Thyroid gland (tissue), 4 donors: ENCODE results near the gene IL37.

Experiments used
- POLR2A ChIP-seq, 2 donors: fragments of 450-650 bp; IDR thresholded peaks; one replicate each; pipeline ENCODE4 v1.6.1; 2017; ENCODE audit warnings: antibody characterized with exemption in 2 of 2, mild to moderate bottlenecking in 2 of 2, moderate library complexity in 1 of 2
- TF ChIP-seq, protein P1 (sequence below), 6 experiments: fragments of 200-600 bp in 3 of 6; fragments of 450-650 bp in 3 of 6; sonication (generic) in 3 of 6; IDR thresholded peaks; one replicate each; pipeline ENCODE4 v1.5.1; 2016 to 2019; ENCODE audit warnings: antibody characterized with exemption in 6 of 6, mild to moderate bottlenecking in 2 of 6, inconsistent platforms in 1 of 6, moderate library complexity in 1 of 6

DNA sequence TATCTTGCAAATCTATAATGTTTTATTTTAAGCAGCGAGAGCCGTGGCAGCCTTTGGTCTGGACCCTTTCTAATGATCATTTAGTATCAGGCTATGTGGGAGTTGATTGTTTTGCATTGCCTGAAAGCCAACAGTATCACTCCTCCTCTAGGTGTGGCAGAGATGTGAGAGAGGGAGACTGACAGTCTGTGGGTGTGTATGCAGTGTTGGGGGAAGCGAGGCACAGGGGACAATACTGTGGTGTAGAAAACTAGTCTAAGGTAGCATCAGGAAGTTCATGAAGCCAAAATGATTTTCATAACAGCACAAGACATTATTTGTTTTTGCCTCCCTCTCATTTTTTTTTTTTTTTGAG, 13.4 kb upstream of the IL37 start:
- TF ChIP-seq, protein P1, sequence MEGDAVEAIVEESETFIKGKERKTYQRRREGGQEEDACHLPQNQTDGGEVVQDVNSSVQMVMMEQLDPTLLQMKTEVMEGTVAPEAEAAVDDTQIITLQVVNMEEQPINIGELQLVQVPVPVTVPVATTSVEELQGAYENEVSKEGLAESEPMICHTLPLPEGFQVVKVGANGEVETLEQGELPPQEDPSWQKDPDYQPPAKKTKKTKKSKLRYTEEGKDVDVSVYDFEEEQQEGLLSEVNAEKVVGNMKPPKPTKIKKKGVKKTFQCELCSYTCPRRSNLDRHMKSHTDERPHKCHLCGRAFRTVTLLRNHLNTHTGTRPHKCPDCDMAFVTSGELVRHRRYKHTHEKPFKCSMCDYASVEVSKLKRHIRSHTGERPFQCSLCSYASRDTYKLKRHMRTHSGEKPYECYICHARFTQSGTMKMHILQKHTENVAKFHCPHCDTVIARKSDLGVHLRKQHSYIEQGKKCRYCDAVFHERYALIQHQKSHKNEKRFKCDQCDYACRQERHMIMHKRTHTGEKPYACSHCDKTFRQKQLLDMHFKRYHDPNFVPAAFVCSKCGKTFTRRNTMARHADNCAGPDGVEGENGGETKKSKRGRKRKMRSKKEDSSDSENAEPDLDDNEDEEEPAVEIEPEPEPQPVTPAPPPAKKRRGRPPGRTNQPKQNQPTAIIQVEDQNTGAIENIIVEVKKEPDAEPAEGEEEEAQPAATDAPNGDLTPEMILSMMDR (IDR thresholded peaks at IDR 0.05): no peak
- no peak for TF ChIP-seq POLR2A (IDR thresholded peaks at IDR 0.05)
